ENCODE data around the gene EMC8. TPM values are rescaled to one million over a fixed set of nuclear protein-coding genes. Genes with fewer than 3 reads are reported as not detected.
A peak's percentile ranks its signal among the peaks of the same experiment; 100 is the strongest.

EMC8 gene
- total and polyA plus RNA-seq, 2 donors (not counting 1 experiment from before 2014, with no cell fraction given): 22.1 to 33.1 TPM

- Histone ChIP-seq H3K27me3 (replicated peaks in 1 of 4; ENCODE audit: control extremely low read depth in 1 of 4, control insufficient read depth in 3 of 4, insufficient read depth in 4 of 4, low read length in 3 of 4) (no peaks in the 10 kb centered on the region), H3K9ac (ENCODE audit: low read length) (peak overlapping the region; percentile 30), H3K9me3 (ENCODE audit: control extremely low read depth in 1 of 3, control insufficient read depth in 2 of 3, insufficient read depth in 1 of 3, low read length in 2 of 3) (peaks cover 0 to 15% (median 5%) of the 10 kb centered on the region in 3 donors), H4K20me1 (ENCODE audit: control insufficient read depth, insufficient read depth, low read length, poor library complexity, severe bottlenecking) (peaks cover 7% of the 10 kb centered on the region), H3K4me1 (ENCODE audit: control insufficient read depth in 2 of 2, insufficient read depth in 2 of 2, low read length in 2 of 2) (peaks cover 88 to 94% of the 10 kb centered on the region in 2 donors), H3K36me3 (replicated peaks in 1 of 2; ENCODE audit: control extremely low read depth in 1 of 2, control insufficient read depth in 1 of 2, extremely low read depth in 1 of 2, insufficient read depth in 2 of 2, low read length in 1 of 2) (no peaks in the 10 kb centered on the region), H3K4me3 (ENCODE audit: control extremely low read depth in 1 of 5, extremely low read depth in 1 of 5, insufficient read depth in 1 of 5, low read depth in 2 of 5, low read length in 4 of 5) (peak overlapping the region in 3 of 5 experiments; percentile 7 to 37 (median 24)), H3K79me2 (ENCODE audit: control insufficient read depth, insufficient read depth, low read length) (peaks cover 11% of the 10 kb centered on the region), H2AFZ (ENCODE audit: insufficient read depth, low read depth, low read length, poor library complexity, severe bottlenecking) (no peak overlapping the region), H3K27ac (ENCODE audit: low read length in 2 of 2) (peak overlapping the region; percentile 94 to 98), H3K4me2 (replicated peaks; ENCODE audit: low read depth, low read length, poor library complexity, severe bottlenecking) (peak overlapping the region; percentile 92)
- DNase-seq (peak; percentile 83), ATAC-seq (ENCODE audit: low read depth) (peak; percentile 8)
- peak overlapping the region; percentile 86 for H3K4me3 Mint-ChIP-seq
- no peak for TF ChIP-seq EZH2 (IDR thresholded peaks at IDR 0.05; ENCODE audit: borderline replicate concordance, insufficient read depth, low read depth, low read length, poor library complexity, severe bottlenecking)
- no peak for TF ChIP-seq CTCF (IDR thresholded peaks at IDR 0.05)
- peaks cover 3% of the 10 kb centered on the region for H3K9me3 Mint-ChIP-seq (ENCODE audit: insufficient read depth)
- intact Hi-C loops (cut with micrococcal nuclease): loop anchor here (2.0 kb wide), 1 partner anchor 200 kb away; no protein-coding TSS in a partner anchor
- ChIA-PET CTCF (interaction anchor here (0.7 to 1.4 kb wide), 7 partner anchors 16 to 201 kb away, joined by 3 to 4 read pairs (median 3); no protein-coding TSS in a partner anchor), POLR2A (interaction anchor here (0.7 to 4.0 kb wide), 2 partner anchors 18 to 61 kb away, joined by 8 to 24 read pairs; no protein-coding TSS in a partner anchor)
- H3K4me1 Mint-ChIP-seq: peaks cover 81% of the 10 kb centered on the region
- H3K27me3 Mint-ChIP-seq: no peaks in the 10 kb centered on the region
- 13% methylated on average over 3 of the region's 7 CpGs for WGBS (ENCODE audit: insufficient coverage)
- H3K27ac Mint-ChIP-seq: peak overlapping the region; percentile 100
Observed at GRCh38 chr16:85754413-85754812, 44.9 kb downstream of the EMC8 start.

GRCh38 chr16:85753976-85754375, 45.4 kb downstream of the EMC8 start:
- no peak for ATAC-seq (ENCODE audit: low read depth)
- no peak for TF ChIP-seq EZH2 (IDR thresholded peaks at IDR 0.05; ENCODE audit: borderline replicate concordance, insufficient read depth, low read depth, low read length, poor library complexity, severe bottlenecking)
- TF ChIP-seq CTCF (IDR thresholded peaks at IDR 0.05): no peak
- Mint-ChIP-seq H3K27me3 (no peaks in the 10 kb centered on the region), H3K27ac (peak overlapping the region; percentile 100), H3K4me1 (peaks cover 78% of the 10 kb centered on the region), H3K4me3 (peak overlapping the region; percentile 86), H3K9me3 (ENCODE audit: insufficient read depth) (no peaks in the 10 kb centered on the region)
- Histone ChIP-seq H4K20me1 (ENCODE audit: control insufficient read depth, insufficient read depth, low read length, poor library complexity, severe bottlenecking) (peaks cover 11% of the 10 kb centered on the region), H2AFZ (ENCODE audit: insufficient read depth, low read depth, low read length, poor library complexity, severe bottlenecking) (no peak overlapping the region), H3K36me3 (replicated peaks in 1 of 2; ENCODE audit: control extremely low read depth in 1 of 2, control insufficient read depth in 1 of 2, extremely low read depth in 1 of 2, insufficient read depth in 2 of 2, low read length in 1 of 2) (no peaks in the 10 kb centered on the region), H3K4me3 (ENCODE audit: control extremely low read depth in 1 of 5, extremely low read depth in 1 of 5, insufficient read depth in 1 of 5, low read depth in 2 of 5, low read length in 4 of 5) (peak overlapping the region in 3 of 5 experiments; percentile 7 to 37 (median 24)), H3K4me1 (ENCODE audit: control insufficient read depth in 2 of 2, insufficient read depth in 2 of 2, low read length in 2 of 2) (peaks cover 86 to 94% of the 10 kb centered on the region in 2 donors), H3K9ac (ENCODE audit: low read length) (peak overlapping the region; percentile 30), H3K4me2 (replicated peaks; ENCODE audit: low read depth, low read length, poor library complexity, severe bottlenecking) (peak overlapping the region; percentile 92), H3K9me3 (ENCODE audit: control extremely low read depth in 1 of 3, control insufficient read depth in 2 of 3, insufficient read depth in 1 of 3, low read length in 2 of 3) (peaks cover 0 to 11% (median 1%) of the 10 kb centered on the region in 3 donors), H3K27me3 (replicated peaks in 1 of 4; ENCODE audit: control extremely low read depth in 1 of 4, control insufficient read depth in 3 of 4, insufficient read depth in 4 of 4, low read length in 3 of 4) (no peaks in the 10 kb centered on the region), H3K79me2 (ENCODE audit: control insufficient read depth, insufficient read depth, low read length) (peaks cover 15% of the 10 kb centered on the region), H3K27ac (ENCODE audit: low read length in 2 of 2) (peak overlapping the region; percentile 94 to 98)
- CTCF ChIA-PET: interaction anchor here (0.7 to 1.3 kb wide), 6 partner anchors 16 to 200 kb away, joined by 3 to 4 read pairs (median 3); no protein-coding TSS in a partner anchor
- intact Hi-C loops (cut with micrococcal nuclease): loop anchor here (2.0 kb wide), 1 partner anchor 199 kb away; no protein-coding TSS in a partner anchor
- 27% methylated on average over 3 of the region's 7 CpGs for WGBS (ENCODE audit: insufficient coverage)
- POLR2A ChIA-PET: interaction anchor here (0.6 to 4.0 kb wide), 3 partner anchors 10 to 61 kb away, joined by 3 to 24 read pairs (median 8); no protein-coding TSS in a partner anchor
- DNase-seq: no peak
